A549 (cell line): ENCODE measurements around the gene ATP13A2. TPM values are rescaled to one million over a fixed set of nuclear protein-coding genes. Genes with fewer than 3 reads are reported as not detected.

ENCODE experiments used
- ATAC-seq, 2 experiments: fragments of 200-7000 bp in 1 of 2; fragments of >200 bp in 1 of 2; cut with Nextera tagmentation in 1 of 2; cut with Tn5 transposase in 1 of 2; 3 replicates each; pipeline versions ENCODE4 v1.8.0 to v1.9.1; 2018 to 2020; ENCODE audit warnings: mild to moderate bottlenecking in 1 of 2, moderate library complexity in 1 of 2
- CTCF ChIA-PET: fragments of 300-600 bp; sonication (Branson Sonifier 250); formaldehyde crosslinking; extraction: SDS; loops from one replicate; lab custom pipeline; 2021; ENCODE audit warnings: antibody characterized with exemption, inconsistent platforms; lab: Yijun Ruan, JAX
- POLR2A ChIA-PET: fragments of 350-600 bp; formaldehyde crosslinking; extraction: SDS; loops from one replicate; lab custom pipeline; 2021; ENCODE audit warnings: antibody characterized with exemption, inconsistent platforms; lab: Yijun Ruan, JAX
- DNase-seq, 2 experiments: peaks; one replicate each; pipeline versions ENCODE4 v3.0.0 to v3.0.0-alpha.2; 2011 to 2016; ENCODE audit warnings: low read depth in 1 of 2, low spot score in 1 of 2
- FAIRE-seq: peaks from 2 replicates; lab custom pipeline; 2011; peaks lifted over from hg19 to GRCh38; lab: Jason Lieb, UNC
- H3K27ac ChIP-seq, 2 experiments: fragments of >200 bp; sonication (Bioruptor Twin); formaldehyde crosslinking; 3 replicates each; pipeline ENCODE4 v1.5.1; 2016 to 2017
- H3K4me1 ChIP-seq: fragments of >200 bp; sonication (Bioruptor Twin); formaldehyde crosslinking; 3 replicates; pipeline ENCODE4 v1.6.1; 2016
- H3K4me2 ChIP-seq: fragments of >200 bp; sonication (Bioruptor Twin); formaldehyde crosslinking; 3 replicates; pipeline ENCODE4 v1.6.1; 2016
- H3K4me3 ChIP-seq: fragments of >200 bp; sonication (Bioruptor Twin); formaldehyde crosslinking; 3 replicates; pipeline ENCODE4 v1.5.1; 2016
- H3K9me3 ChIP-seq: fragments of >200 bp; sonication (Bioruptor Twin); formaldehyde crosslinking; 3 replicates; pipeline ENCODE4 v1.6.1; 2016
- ATOH8 ChIP-seq: fragments of 250-450 bp; sonication (Bioruptor Pico); IDR thresholded peaks from 2 replicates; pipeline ENCODE4 v1.5.0; 2020; ENCODE audit warnings: low read depth, mild to moderate bottlenecking, moderate library complexity
- BHLHE40 ChIP-seq: IDR thresholded peaks from 2 replicates; pipeline ENCODE4 v1.6.1; 2012; ENCODE audit warnings: low read depth, low read length, inconsistent platforms
- CBX2 ChIP-seq: fragments of 200-600 bp; sonication (generic); IDR thresholded peaks from 2 replicates; pipeline ENCODE4 v1.6.1; 2016; ENCODE audit warnings: low read depth, mild to moderate bottlenecking, borderline replicate concordance
- CBX8 ChIP-seq: fragments of 200-600 bp; sonication (generic); IDR thresholded peaks from 2 replicates; pipeline ENCODE4 v1.6.1; 2016
- CHD4 ChIP-seq: fragments of 200-600 bp; sonication (generic); IDR thresholded peaks from 2 replicates; pipeline ENCODE4 v1.6.1; 2016; ENCODE audit warnings: antibody characterized with exemption, mild to moderate bottlenecking, borderline replicate concordance
- ESRRA ChIP-seq: fragments of 150-350 bp; IDR thresholded peaks from 2 replicates; pipeline ENCODE4 v1.6.1; 2014; ENCODE audit warnings: mild to moderate bottlenecking, low read length, borderline replicate concordance
- HES2 ChIP-seq: fragments of >200 bp; sonication (Bioruptor Twin); formaldehyde crosslinking; IDR thresholded peaks from 2 replicates; pipeline ENCODE4 v1.6.1; 2016
- HOXB13 ChIP-seq: fragments of 250-450 bp; sonication (Bioruptor Pico); IDR thresholded peaks from 2 replicates; pipeline ENCODE4 v1.5.0; 2020; ENCODE audit warnings: low read depth, mild to moderate bottlenecking, moderate library complexity
- KDM1A ChIP-seq: fragments of 200-600 bp; sonication (generic); IDR thresholded peaks from 2 replicates; pipeline ENCODE4 v1.6.1; 2016; ENCODE audit warnings: low read depth, mild to moderate bottlenecking
- MYC ChIP-seq: IDR thresholded peaks from 2 replicates; pipeline ENCODE4 v1.6.1; 2012; ENCODE audit warnings: mild to moderate bottlenecking, inconsistent platforms, low read length, improper control_type of control experiment, borderline replicate concordance
- NPAS2 ChIP-seq: fragments of 250-450 bp; sonication (Bioruptor Pico); IDR thresholded peaks from 2 replicates; pipeline ENCODE4 v1.8.0; 2022; ENCODE audit warnings: mild to moderate bottlenecking, moderate library complexity, borderline replicate concordance
- RFX5 ChIP-seq: fragments of 450-650 bp; IDR thresholded peaks from 2 replicates; pipeline ENCODE4 v1.7.1; 2014; ENCODE audit warnings: antibody characterized with exemption, mild to moderate bottlenecking, moderate library complexity
- RNF2 ChIP-seq: fragments of 200-600 bp; sonication (generic); IDR thresholded peaks from 2 replicates; pipeline ENCODE4 v1.6.1; 2016; ENCODE audit warnings: low read depth, mild to moderate bottlenecking, antibody characterized with exemption, moderate library complexity, borderline replicate concordance
- SREBF2 ChIP-seq: fragments of 450-650 bp; IDR thresholded peaks from 2 replicates; pipeline ENCODE4 v1.6.1; 2014; ENCODE audit warnings: mild to moderate bottlenecking, moderate library complexity
- ZC3H11A ChIP-seq: fragments of 450-650 bp; IDR thresholded peaks from 2 replicates; pipeline ENCODE4 v1.6.1; 2014; ENCODE audit warnings: antibody characterized with exemption, mild to moderate bottlenecking
- ZNF302 ChIP-seq: fragments of 250-450 bp; sonication (Bioruptor Pico); IDR thresholded peaks from 2 replicates; pipeline ENCODE4 v1.9.0; 2021; ENCODE audit warnings: inconsistent platforms, mild to moderate bottlenecking, moderate library complexity
- WGBS: methylation state at CpG from one replicate; pipeline ENCODE4 v1.1.6; 2017; ENCODE audit errors: missing lambda C conversion rate; 5-methylcytosine and 5-hydroxymethylcytosine counted together
- polyA plus RNA-seq, 4 experiments: library from polyadenylated mRNA; depleted of rRNA in 3 of 4; stranded (reverse); fragments of >200 nt; fragmentation: RNase III in 1 of 4; extraction: RNeasy Plus Mini Kit Qiagen cat#74134 plus additional on column Dnase treatment in 1 of 4; gene quantifications; 2 replicates in 3 of 4; 3 replicates in 1 of 4; pipeline ENCODE4 v1.2.3, GENCODE V29; 2011 to 2017
- TF ChIP-seq, protein P1 (sequence below): fragments of >200 bp; sonication (Bioruptor Twin); formaldehyde crosslinking; IDR thresholded peaks from 3 replicates; pipeline ENCODE4 v1.5.1; 2016
- TF ChIP-seq, protein P2 (sequence below): IDR thresholded peaks from 2 replicates; pipeline ENCODE4 v1.6.1; 2012; ENCODE audit warnings: low read depth, borderline replicate concordance

Gene ATP13A2
- polyA plus RNA-seq, 2 of the 4 experiments (the other 2 are of a cell fraction), result 7.9 to 23.1 TPM

GRCh38 chr1:16986113-16986512, 25.6 kb downstream of the ATP13A2 start (continued):
- TF ChIP-seq NPAS2 (no peak), MYC (no peak), CBX2 (no peak), BHLHE40 (no peak)

DNA sequence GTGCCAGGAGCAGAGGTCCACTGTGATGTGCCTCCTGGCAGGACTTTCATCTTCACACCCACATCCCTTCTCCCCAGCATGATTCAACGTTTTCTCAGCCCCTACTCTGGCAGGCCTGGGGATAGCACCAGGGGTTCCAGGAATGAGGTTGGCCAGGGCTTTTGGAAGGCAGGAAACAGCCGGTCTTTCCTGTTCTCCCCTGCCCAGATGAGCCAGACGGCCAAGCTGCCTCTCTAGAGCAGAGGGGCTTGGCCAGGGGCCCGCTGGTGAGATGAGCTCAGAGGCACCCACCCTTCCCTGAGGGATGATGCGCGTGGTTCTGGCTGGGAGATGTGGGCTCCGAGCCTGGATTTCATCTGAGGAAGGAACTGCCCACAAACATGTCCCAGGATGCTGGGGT, 27.0 kb downstream of the ATP13A2 start:
- WGBS, result 14% methylated on average over 1 of the region's 7 CpGs
- ChIA-PET POLR2A (no interaction called here), CTCF (interaction anchor here (1.0 to 1.2 kb wide), 2 partner anchors 12 to 15 kb away, joined by 3 read pairs; no protein-coding TSS in a partner anchor)
- Histone ChIP-seq H3K9me3 (no peaks in the 10 kb centered on the region), H3K27ac (peak overlapping the region in 1 of 2 experiments; percentile 50; a peak in 2 of 6 replicates), H3K4me3 (no peak overlapping the region), H3K4me2 (no peak overlapping the region), H3K4me1 (peaks cover 4% of the 10 kb centered on the region; the same call in 1 of the 3 replicates)
- DNase-seq (no peak), ATAC-seq (peak; percentile 15 to 35; a peak in 4 of 6 replicates), FAIRE-seq (no peak)
- TF ChIP-seq, protein P1, sequence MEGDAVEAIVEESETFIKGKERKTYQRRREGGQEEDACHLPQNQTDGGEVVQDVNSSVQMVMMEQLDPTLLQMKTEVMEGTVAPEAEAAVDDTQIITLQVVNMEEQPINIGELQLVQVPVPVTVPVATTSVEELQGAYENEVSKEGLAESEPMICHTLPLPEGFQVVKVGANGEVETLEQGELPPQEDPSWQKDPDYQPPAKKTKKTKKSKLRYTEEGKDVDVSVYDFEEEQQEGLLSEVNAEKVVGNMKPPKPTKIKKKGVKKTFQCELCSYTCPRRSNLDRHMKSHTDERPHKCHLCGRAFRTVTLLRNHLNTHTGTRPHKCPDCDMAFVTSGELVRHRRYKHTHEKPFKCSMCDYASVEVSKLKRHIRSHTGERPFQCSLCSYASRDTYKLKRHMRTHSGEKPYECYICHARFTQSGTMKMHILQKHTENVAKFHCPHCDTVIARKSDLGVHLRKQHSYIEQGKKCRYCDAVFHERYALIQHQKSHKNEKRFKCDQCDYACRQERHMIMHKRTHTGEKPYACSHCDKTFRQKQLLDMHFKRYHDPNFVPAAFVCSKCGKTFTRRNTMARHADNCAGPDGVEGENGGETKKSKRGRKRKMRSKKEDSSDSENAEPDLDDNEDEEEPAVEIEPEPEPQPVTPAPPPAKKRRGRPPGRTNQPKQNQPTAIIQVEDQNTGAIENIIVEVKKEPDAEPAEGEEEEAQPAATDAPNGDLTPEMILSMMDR, result no peak

DNA sequence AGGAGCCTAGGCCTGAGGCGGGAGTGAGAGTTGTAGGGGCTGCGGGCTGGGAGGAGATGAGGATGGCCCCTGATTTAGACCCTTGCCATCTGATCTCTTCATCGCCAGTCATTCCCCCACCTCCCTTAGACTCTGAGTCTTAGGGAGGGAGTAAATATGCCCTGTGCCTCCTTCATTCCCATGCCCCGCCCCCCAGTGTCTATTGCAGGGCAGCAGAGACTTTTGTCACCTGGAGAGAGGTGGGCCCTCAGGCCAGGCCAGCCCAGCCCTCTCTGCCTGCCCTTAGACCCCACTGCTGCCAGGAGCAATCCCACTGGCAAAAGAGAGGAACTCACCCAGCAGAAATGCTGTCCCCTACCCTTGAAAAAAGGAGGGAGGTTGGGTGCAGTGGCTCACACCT, 28.1 kb downstream of the ATP13A2 start:
- TF ChIP-seq HES2 (no peak), CBX8 (no peak), SREBF2 (no peak), RFX5 (no peak), ZC3H11A (no peak)
- TF ChIP-seq, protein P2, sequence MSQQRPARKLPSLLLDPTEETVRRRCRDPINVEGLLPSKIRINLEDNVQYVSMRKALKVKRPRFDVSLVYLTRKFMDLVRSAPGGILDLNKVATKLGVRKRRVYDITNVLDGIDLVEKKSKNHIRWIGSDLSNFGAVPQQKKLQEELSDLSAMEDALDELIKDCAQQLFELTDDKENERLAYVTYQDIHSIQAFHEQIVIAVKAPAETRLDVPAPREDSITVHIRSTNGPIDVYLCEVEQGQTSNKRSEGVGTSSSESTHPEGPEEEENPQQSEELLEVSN, result no peak
- CTCF ChIA-PET, result interaction anchor here (1.5 kb wide), 1 partner anchor 62 kb away, joined by 5 read pairs; no protein-coding TSS in a partner anchor
- POLR2A ChIA-PET, result no interaction called here
- H3K27ac ChIP-seq, result no peak overlapping the region
- no peak overlapping the region for H3K4me2 ChIP-seq
- no peak for DNase-seq
- WGBS, result 84% methylated on average over 4 of the region's 4 CpGs
- FAIRE-seq, result no peak
- H3K9me3 ChIP-seq, result no peaks in the 10 kb centered on the region
- H3K4me3 ChIP-seq, result no peak overlapping the region
- peaks cover 4% of the 10 kb centered on the region; the same call in 1 of the 3 replicates for H3K4me1 ChIP-seq
- ATAC-seq, result no peak

DNA sequence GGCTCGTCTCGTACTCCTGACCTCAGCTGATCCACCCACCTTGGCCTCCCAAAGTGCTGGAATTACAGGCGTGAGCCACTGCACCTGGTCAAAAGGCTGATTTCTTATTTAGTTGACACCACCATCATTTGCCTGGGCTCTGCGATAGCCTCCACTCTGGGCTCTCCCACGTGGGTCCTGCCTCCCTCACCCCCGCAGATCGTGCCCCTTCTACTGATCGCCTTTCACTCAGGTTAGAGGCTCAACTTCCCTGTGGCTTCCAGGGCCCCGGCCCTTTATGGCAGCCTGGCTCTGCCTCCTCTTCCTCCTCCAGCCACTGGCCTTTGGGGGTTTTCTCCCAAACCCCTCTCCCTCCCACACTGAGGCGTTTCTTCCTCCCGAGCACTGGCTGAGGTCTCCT, 28.8 kb downstream of the ATP13A2 start:
- FAIRE-seq (no peak), ATAC-seq (no peak), DNase-seq (no peak)
- Histone ChIP-seq H3K9me3 (no peaks in the 10 kb centered on the region), H3K4me1 (peaks cover 4% of the 10 kb centered on the region; the same call in 1 of the 3 replicates), H3K4me2 (no peak overlapping the region), H3K4me3 (no peak overlapping the region), H3K27ac (no peak overlapping the region)
- WGBS, result 85% methylated on average over 11 of the region's 11 CpGs
- ChIA-PET POLR2A (no interaction called here), CTCF (interaction anchor here (1.5 kb wide), 1 partner anchor 63 kb away, joined by 5 read pairs; no protein-coding TSS in a partner anchor)
- TF ChIP-seq HOXB13 (CRISPR knock-in tag) (no peak), CBX8 (no peak), ESRRA (no peak), KDM1A (no peak), CBX2 (no peak), RNF2 (no peak), CHD4 (no peak), MYC (no peak), ATOH8 (no peak), HES2 (no peak), ZNF302 (CRISPR knock-in tag) (no peak), ZC3H11A (no peak)
